ENCODE measurements around the gene CAND2. TPM values are rescaled to one million over a fixed set of nuclear protein-coding genes. Genes with fewer than 3 reads are reported as not detected.

The CAND2 gene
- total and polyA plus RNA-seq, 9 of the 15 experiments (the other 6 are each of a cell fraction or from before 2014, with no cell fraction given): 0.91 to 14.9 (median 4.3) TPM

- TF ChIP-seq MGA (IDR thresholded peaks at IDR 0.05): peak; percentile 63
- TF ChIP-seq TEAD2 (tag; IDR thresholded peaks at IDR 0.05): no peak
- no peak for TF ChIP-seq NFE2 (IDR thresholded peaks at IDR 0.05; ENCODE audit: low read depth)
- no peak for TF ChIP-seq EHMT2 (IDR thresholded peaks at IDR 0.05)
- TF ChIP-seq ATF7 (IDR thresholded peaks at IDR 0.05): no peak
- TF ChIP-seq RFX7 (CRISPR knock-in tag; IDR thresholded peaks at IDR 0.05): no peak
- TF ChIP-seq THRB (CRISPR knock-in tag; conservative IDR thresholded peaks at IDR 0.05): no peak
- peak; percentile 94 for TF ChIP-seq RFX1 (IDR thresholded peaks at IDR 0.05)
- TF ChIP-seq ASH1L (IDR thresholded peaks at IDR 0.05; ENCODE audit: borderline replicate concordance, low read depth, partially characterized antibody): no peak
- no peak for TF ChIP-seq EP400 (IDR thresholded peaks at IDR 0.05)
- TF ChIP-seq, protein P1, sequence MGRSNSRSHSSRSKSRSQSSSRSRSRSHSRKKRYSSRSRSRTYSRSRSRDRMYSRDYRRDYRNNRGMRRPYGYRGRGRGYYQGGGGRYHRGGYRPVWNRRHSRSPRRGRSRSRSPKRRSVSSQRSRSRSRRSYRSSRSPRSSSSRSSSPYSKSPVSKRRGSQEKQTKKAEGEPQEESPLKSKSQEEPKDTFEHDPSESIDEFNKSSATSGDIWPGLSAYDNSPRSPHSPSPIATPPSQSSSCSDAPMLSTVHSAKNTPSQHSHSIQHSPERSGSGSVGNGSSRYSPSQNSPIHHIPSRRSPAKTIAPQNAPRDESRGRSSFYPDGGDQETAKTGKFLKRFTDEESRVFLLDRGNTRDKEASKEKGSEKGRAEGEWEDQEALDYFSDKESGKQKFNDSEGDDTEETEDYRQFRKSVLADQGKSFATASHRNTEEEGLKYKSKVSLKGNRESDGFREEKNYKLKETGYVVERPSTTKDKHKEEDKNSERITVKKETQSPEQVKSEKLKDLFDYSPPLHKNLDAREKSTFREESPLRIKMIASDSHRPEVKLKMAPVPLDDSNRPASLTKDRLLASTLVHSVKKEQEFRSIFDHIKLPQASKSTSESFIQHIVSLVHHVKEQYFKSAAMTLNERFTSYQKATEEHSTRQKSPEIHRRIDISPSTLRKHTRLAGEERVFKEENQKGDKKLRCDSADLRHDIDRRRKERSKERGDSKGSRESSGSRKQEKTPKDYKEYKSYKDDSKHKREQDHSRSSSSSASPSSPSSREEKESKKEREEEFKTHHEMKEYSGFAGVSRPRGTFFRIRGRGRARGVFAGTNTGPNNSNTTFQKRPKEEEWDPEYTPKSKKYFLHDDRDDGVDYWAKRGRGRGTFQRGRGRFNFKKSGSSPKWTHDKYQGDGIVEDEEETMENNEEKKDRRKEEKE (IDR thresholded peaks at IDR 0.05; ENCODE audit: borderline replicate concordance in 1 of 2, control insufficient read depth in 1 of 2, low read depth in 2 of 2, low read length in 1 of 2): no peak
These were observed 14.2 kb upstream of the CAND2 start (continued) for GRCh38 chr3:12782172-12782815.

All from K562 (cell line).